ENCODE data around the gene ZNF536. TPM values are rescaled to one million over a fixed set of nuclear protein-coding genes. Genes with fewer than 3 reads are reported as not detected.

The ZNF536 gene
- total and polyA plus RNA-seq, 2 donors from 2014 or later = 0.19 to 0.25 TPM

DNA sequence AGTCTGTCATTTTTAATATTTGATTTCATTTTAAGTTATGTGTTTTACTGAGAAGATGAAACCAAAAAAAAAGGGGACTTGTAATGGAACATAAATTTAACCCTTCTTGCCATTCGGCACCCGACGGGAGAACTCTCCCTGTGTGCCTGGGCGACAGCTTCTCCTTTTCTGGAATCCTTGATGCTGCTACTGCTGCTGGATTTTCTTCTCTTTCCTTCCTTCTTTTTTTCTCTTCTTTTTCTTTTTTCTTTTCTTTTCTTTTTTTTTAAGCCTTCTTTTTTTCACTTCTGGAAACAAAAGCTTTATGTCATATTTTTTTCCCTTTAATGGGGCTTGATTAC lies 11.1 kb upstream of the ZNF536 start:
- intact Hi-C loops (cut with DNase I) = no loop called here
- no peak for FAIRE-seq
- TF ChIP-seq, protein P1, sequence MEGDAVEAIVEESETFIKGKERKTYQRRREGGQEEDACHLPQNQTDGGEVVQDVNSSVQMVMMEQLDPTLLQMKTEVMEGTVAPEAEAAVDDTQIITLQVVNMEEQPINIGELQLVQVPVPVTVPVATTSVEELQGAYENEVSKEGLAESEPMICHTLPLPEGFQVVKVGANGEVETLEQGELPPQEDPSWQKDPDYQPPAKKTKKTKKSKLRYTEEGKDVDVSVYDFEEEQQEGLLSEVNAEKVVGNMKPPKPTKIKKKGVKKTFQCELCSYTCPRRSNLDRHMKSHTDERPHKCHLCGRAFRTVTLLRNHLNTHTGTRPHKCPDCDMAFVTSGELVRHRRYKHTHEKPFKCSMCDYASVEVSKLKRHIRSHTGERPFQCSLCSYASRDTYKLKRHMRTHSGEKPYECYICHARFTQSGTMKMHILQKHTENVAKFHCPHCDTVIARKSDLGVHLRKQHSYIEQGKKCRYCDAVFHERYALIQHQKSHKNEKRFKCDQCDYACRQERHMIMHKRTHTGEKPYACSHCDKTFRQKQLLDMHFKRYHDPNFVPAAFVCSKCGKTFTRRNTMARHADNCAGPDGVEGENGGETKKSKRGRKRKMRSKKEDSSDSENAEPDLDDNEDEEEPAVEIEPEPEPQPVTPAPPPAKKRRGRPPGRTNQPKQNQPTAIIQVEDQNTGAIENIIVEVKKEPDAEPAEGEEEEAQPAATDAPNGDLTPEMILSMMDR (IDR thresholded peaks at IDR 0.05; ENCODE audit: borderline replicate concordance, extremely low read depth, insufficient read depth) = no peak

DNA sequence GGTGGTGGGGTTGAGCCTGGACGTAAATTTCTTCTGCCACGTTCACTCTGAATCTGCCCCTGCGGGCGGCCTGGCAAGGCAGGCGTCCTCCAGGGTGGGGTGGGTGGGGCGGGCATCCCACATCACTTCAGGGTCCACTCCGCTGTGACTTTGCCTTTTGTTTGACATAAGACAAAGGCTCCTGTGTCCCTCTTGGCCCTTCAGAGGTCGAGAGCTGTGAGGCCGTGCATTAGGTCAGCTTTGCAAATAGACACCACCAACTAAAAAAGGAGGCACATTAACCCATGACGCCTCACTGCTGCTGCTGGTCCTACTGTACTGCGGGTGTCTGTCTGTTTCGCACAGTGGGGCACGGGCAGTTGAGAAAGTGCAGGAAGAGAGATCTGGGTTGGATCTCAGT lies 10.5 kb upstream of the ZNF536 start:
- no peaks in the 10 kb centered on the region for H3K36me3 ChIP-seq (ENCODE audit: control insufficient read depth in 2 of 3, insufficient read depth in 3 of 3, low read length in 3 of 3)
- no peak overlapping the region for H3K9ac ChIP-seq (ENCODE audit: low read length in 3 of 3)
- no peaks in the 10 kb centered on the region for H3K9me3 ChIP-seq (ENCODE audit: control insufficient read depth in 2 of 3, insufficient read depth in 1 of 3, low read length in 3 of 3)
- FAIRE-seq (no peak), DNase-seq (peak in 1 of 5 donors; percentile 19)
- no peaks in the 10 kb centered on the region for H3K27me3 ChIP-seq (ENCODE audit: control insufficient read depth, insufficient read depth, low read length)
- intact Hi-C loops (cut with DNase I) = no loop called here
- H3K4me3 ChIP-seq (ENCODE audit: low read length in 3 of 3) = no peak overlapping the region
- TF ChIP-seq, protein P1 (IDR thresholded peaks at IDR 0.05; ENCODE audit: borderline replicate concordance, extremely low read depth, insufficient read depth) = no peak
- H3K27ac ChIP-seq (ENCODE audit: low read depth in 2 of 2, low read length in 2 of 2) = no peak overlapping the region
- no peaks in the 10 kb centered on the region for H3K4me1 ChIP-seq (ENCODE audit: control insufficient read depth in 2 of 3, insufficient read depth in 2 of 3, low read depth in 1 of 3, low read length in 3 of 3)

More for the DNA sequence above, 11.1 kb upstream of the ZNF536 start:
- Histone ChIP-seq H3K9ac (ENCODE audit: low read length in 3 of 3) (no peak overlapping the region), H3K36me3 (ENCODE audit: control insufficient read depth in 2 of 3, insufficient read depth in 3 of 3, low read length in 3 of 3) (no peaks in the 10 kb centered on the region), H3K4me3 (ENCODE audit: low read length in 3 of 3) (no peak overlapping the region), H3K9me3 (ENCODE audit: control insufficient read depth in 2 of 3, insufficient read depth in 1 of 3, low read length in 3 of 3) (no peaks in the 10 kb centered on the region), H3K27me3 (ENCODE audit: control insufficient read depth, insufficient read depth, low read length) (no peaks in the 10 kb centered on the region), H3K4me1 (ENCODE audit: control insufficient read depth in 2 of 3, insufficient read depth in 2 of 3, low read depth in 1 of 3, low read length in 3 of 3) (no peaks in the 10 kb centered on the region), H3K27ac (ENCODE audit: low read depth in 2 of 2, low read length in 2 of 2) (no peak overlapping the region)
- DNase-seq = no peak

DNA sequence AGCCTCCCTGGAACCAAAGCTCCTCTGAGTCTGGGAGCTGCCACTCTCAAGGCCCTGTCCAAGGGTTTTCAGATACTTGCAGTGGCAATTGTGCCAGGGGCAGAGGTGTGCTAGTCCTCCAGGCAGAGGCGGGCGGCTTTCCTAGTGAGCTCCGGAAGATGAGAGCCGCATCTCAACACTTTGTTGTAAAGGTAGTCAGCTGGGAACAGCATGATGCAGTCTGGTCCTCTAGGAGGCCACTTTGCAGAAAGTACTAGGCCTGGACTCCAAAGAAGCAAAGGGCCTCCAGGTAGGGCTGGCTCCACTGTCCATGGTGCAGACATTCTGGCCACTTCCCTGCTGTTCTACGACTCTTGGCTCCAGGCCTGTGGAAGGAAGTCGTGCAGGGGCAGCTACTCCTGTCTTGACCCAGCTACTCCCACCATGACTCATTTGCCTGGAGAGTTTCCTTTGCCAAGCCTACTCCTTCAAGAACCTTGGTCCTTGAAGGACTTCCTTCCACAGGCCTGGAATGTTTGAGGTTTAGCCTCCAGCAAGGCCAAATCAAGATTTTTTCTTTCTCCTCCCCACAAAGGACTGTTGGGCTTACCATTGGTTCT lies 9.9 kb upstream of the ZNF536 start:
- H3K36me3 ChIP-seq (ENCODE audit: control insufficient read depth in 2 of 3, insufficient read depth in 3 of 3, low read length in 3 of 3) = no peaks in the 10 kb centered on the region
- DNase-seq (peak in 1 of 5 donors; percentile 22), FAIRE-seq (no peak)
- no peaks in the 10 kb centered on the region for H3K4me1 ChIP-seq (ENCODE audit: control insufficient read depth in 2 of 3, insufficient read depth in 2 of 3, low read depth in 1 of 3, low read length in 3 of 3)
- H3K9ac ChIP-seq (ENCODE audit: low read length in 3 of 3) = no peak overlapping the region
- TF ChIP-seq, protein P1 (IDR thresholded peaks at IDR 0.05; ENCODE audit: borderline replicate concordance, extremely low read depth, insufficient read depth) = no peak
- H3K4me3 ChIP-seq (ENCODE audit: low read length in 3 of 3) = no peak overlapping the region
- no peaks in the 10 kb centered on the region for H3K9me3 ChIP-seq (ENCODE audit: control insufficient read depth in 2 of 3, insufficient read depth in 1 of 3, low read length in 3 of 3)
- intact Hi-C loops (cut with DNase I) = no loop called here
- H3K27me3 ChIP-seq (ENCODE audit: control insufficient read depth, insufficient read depth, low read length) = no peaks in the 10 kb centered on the region
- H3K27ac ChIP-seq (ENCODE audit: low read depth in 2 of 2, low read length in 2 of 2) = no peak overlapping the region

DNA sequence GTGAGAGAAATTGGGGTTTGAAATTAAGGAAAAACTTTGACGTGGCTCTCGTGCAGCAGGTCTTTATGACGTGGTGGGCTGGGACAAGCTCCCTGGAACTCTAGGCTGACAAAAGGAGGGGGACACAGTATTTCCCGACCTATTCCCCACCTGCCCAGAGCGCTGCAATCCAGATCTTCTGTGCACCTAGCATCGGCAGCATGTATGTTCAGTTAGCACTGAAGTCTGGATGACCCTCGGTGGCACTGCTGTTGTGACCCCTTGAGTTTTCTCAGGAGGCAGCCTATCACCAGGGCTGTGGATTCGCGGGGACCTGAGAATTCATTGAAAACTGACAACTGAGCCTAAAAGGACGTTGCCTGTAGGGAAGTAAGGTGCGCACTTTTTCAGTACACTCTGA lies 9.1 kb upstream of the ZNF536 start:
- no peak overlapping the region for H3K9ac ChIP-seq (ENCODE audit: low read length in 3 of 3)
- no peaks in the 10 kb centered on the region for H3K27me3 ChIP-seq (ENCODE audit: control insufficient read depth, insufficient read depth, low read length)
- TF ChIP-seq, protein P1 (IDR thresholded peaks at IDR 0.05; ENCODE audit: borderline replicate concordance, extremely low read depth, insufficient read depth) = no peak
- intact Hi-C loops (cut with DNase I) = no loop called here
- DNase-seq (peak in 1 of 5 donors; percentile 18), FAIRE-seq (no peak)
- H3K4me1 ChIP-seq (ENCODE audit: control insufficient read depth in 2 of 3, insufficient read depth in 2 of 3, low read depth in 1 of 3, low read length in 3 of 3) = no peaks in the 10 kb centered on the region
- no peaks in the 10 kb centered on the region for H3K9me3 ChIP-seq (ENCODE audit: control insufficient read depth in 2 of 3, insufficient read depth in 1 of 3, low read length in 3 of 3)
- no peaks in the 10 kb centered on the region for H3K36me3 ChIP-seq (ENCODE audit: control insufficient read depth in 2 of 3, insufficient read depth in 3 of 3, low read length in 3 of 3)
- no peak overlapping the region for H3K27ac ChIP-seq (ENCODE audit: low read depth in 2 of 2, low read length in 2 of 2)
- H3K4me3 ChIP-seq (ENCODE audit: low read length in 3 of 3) = no peak overlapping the region
